PC-3 (cell line): ENCODE results near the gene ZNF407. TPM values are rescaled to one million over a fixed set of nuclear protein-coding genes. Genes with fewer than 3 reads are reported as not detected.

Experiments
- ATAC-seq: fragments of 200-7000 bp; cut with Tn5 transposase; 2 replicates; pipeline ENCODE4 v1.9.1; 2020; ENCODE audit warnings: mild to moderate bottlenecking, moderate library complexity
- BruUV-seq: library from RNA; stranded (reverse); fragments of 400-500 nt; replicated peaks from 2 replicates; lab custom pipeline; 2021; lab: Mats Ljungman, UMichigan
- CTCF ChIA-PET: fragments of 300-600 bp; sonication (Branson Sonifier 250); formaldehyde crosslinking; loops from one replicate; lab custom pipeline; 2022; ENCODE audit warnings: antibody characterized with exemption; lab: Charles Lee
- POLR2A ChIA-PET: fragments of 300-600 bp; sonication (Branson Sonifier 250); formaldehyde crosslinking; loops from one replicate; lab custom pipeline; 2022; ENCODE audit warnings: antibody characterized with exemption; ENCODE audit not compliant: unreplicated experiment; lab: Charles Lee
- DNase-seq: peaks from one replicate; pipeline ENCODE4 v3.0.0-alpha.2; 2015
- H2AFZ ChIP-seq: fragments of 300-600 bp; sonication (generic); 2 replicates; pipeline ENCODE4 v1.6.0; 2016; ENCODE audit warnings: antibody characterized with exemption, low read length
- H3F3A ChIP-seq: fragments of 300-600 bp; sonication (generic); one replicate; pipeline ENCODE4 v1.6.0; 2017; ENCODE audit warnings: antibody characterized with exemption, low read length, control low read depth, mild to moderate bottlenecking; ENCODE audit not compliant: unreplicated experiment
- H3K27ac ChIP-seq: fragments of 300-600 bp; sonication (generic); 2 replicates; pipeline ENCODE4 v1.5.1; 2016; ENCODE audit warnings: mild to moderate bottlenecking, low read length
- H3K27me3 ChIP-seq: fragments of 300-600 bp; sonication (generic); 2 replicates; pipeline ENCODE4 v1.6.1; 2016; ENCODE audit warnings: low read length, mixed read lengths
- H3K36me3 ChIP-seq: fragments of 300-600 bp; sonication (generic); 2 replicates; pipeline ENCODE4 v1.6.1; 2016; ENCODE audit warnings: low read depth, mixed run types, low read length, mixed read lengths
- H3K4me1 ChIP-seq: fragments of 300-600 bp; sonication (generic); 2 replicates; pipeline ENCODE4 v1.5.1; 2016; ENCODE audit warnings: low read length; ENCODE audit not compliant: insufficient read depth
- H3K4me2 ChIP-seq: fragments of 300-600 bp; sonication (generic); 2 replicates; pipeline ENCODE4 v1.6.0; 2016; ENCODE audit warnings: low read length
- H3K4me3 ChIP-seq: fragments of 300-600 bp; sonication (generic); 2 replicates; pipeline ENCODE4 v1.5.1; 2016; ENCODE audit warnings: mild to moderate bottlenecking, low read length, mixed read lengths
- H3K79me2 ChIP-seq: fragments of 300-600 bp; sonication (generic); 2 replicates; pipeline ENCODE4 v1.6.1; 2017; ENCODE audit warnings: low read length, mixed read lengths
- H3K9ac ChIP-seq: fragments of 300-600 bp; sonication (generic); 2 replicates; pipeline ENCODE4 v1.6.0; 2016; ENCODE audit warnings: mild to moderate bottlenecking, low read length
- H3K9me2 ChIP-seq: fragments of 300-600 bp; sonication (generic); replicated peaks from 2 replicates; pipeline ENCODE4 v1.6.1; 2016; ENCODE audit warnings: mixed run types, low read length, mixed read lengths
- H3K9me3 ChIP-seq: fragments of 300-600 bp; sonication (generic); 2 replicates; pipeline ENCODE4 v1.6.1; 2016; ENCODE audit warnings: low read length, mixed read lengths
- H4K20me1 ChIP-seq: fragments of 300-600 bp; sonication (generic); 2 replicates; pipeline ENCODE4 v1.6.1; 2016; ENCODE audit warnings: low read length, mixed read lengths
- EZH2 ChIP-seq: fragments of 300-600 bp; sonication (generic); IDR thresholded peaks from one replicate; pipeline ENCODE4 v1.6.1; 2017; ENCODE audit warnings: antibody characterized with exemption, mild to moderate bottlenecking, low read length; ENCODE audit not compliant: unreplicated experiment
- EZH2phosphoT487 ChIP-seq: fragments of 300-600 bp; sonication (generic); IDR thresholded peaks from 2 replicates; pipeline ENCODE4 v1.6.1; 2018; ENCODE audit warnings: mild to moderate bottlenecking, antibody characterized with exemption, low read length, borderline replicate concordance
- intact Hi-C: fragments of 100-400 bp; cut with micrococcal nuclease; formaldehyde crosslinking; loops from 2 replicates; pipeline ENCODE4 v1.9.0; 2023
- total RNA-seq: library from RNA; depleted of rRNA; stranded (reverse); fragments of >200 nt; gene quantifications from 2 replicates; pipeline ENCODE4 v1.2.3, GENCODE V29; 2014
- TF ChIP-seq, protein P1 (sequence below): fragments of 300-600 bp; sonication (generic); conservative IDR thresholded peaks from 2 replicates; pipeline ENCODE4 v1.5.1; 2017; ENCODE audit warnings: antibody characterized with exemption, low read depth, mild to moderate bottlenecking, low read length

The ZNF407 gene
- total RNA-seq, 1 experiment from 2014 or later = 9.3 TPM

DNA sequence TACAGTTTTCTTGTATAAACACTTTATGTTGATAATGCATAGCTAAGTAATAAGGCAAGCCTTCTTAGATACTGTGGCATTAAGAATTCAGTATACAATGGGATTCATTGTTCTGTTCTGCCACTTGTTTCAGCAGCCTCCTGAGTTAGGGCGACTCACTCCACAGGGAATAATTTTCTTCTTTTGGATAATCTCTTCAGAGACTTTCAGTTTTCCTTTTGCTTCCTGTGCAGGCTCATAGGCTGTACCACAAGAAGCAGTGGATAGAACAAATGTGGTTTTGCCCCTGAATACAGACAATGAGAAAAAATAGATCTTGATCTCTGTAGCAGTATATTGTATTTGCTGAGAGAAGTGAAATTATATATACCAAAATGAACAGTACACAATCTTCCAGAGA is 298.0 kb downstream of the ZNF407 start:
- Histone ChIP-seq H3F3A (peaks cover 8% of the 10 kb centered on the region), H3K9ac (no peak overlapping the region), H3K79me2 (no peaks in the 10 kb centered on the region), H4K20me1 (no peaks in the 10 kb centered on the region), H3K27ac (no peak overlapping the region), H2AFZ (no peak overlapping the region), H3K9me2 (no peaks in the 10 kb centered on the region), H3K27me3 (no peaks in the 10 kb centered on the region), H3K4me2 (no peak overlapping the region), H3K4me3 (no peak overlapping the region), H3K36me3 (no peaks in the 10 kb centered on the region), H3K4me1 (peaks cover 30% of the 10 kb centered on the region), H3K9me3 (no peaks in the 10 kb centered on the region)
- intact Hi-C loops = loop anchor here (1.0 to 5.0 kb wide), 9 partner anchors 68 to 582 kb away; partner anchors contain the start of gene TSHZ1
- DNase-seq = peak; percentile 40
- POLR2A ChIA-PET = interaction anchor here (0.5 kb wide), 1 partner anchor 9 kb away, joined by 4 read pairs; no protein-coding TSS in a partner anchor
- CTCF ChIA-PET = interaction anchor here (0.6 to 1.5 kb wide), 3 partner anchors 146 to 1948 kb away, joined by 3 to 13 read pairs (median 3); no protein-coding TSS in a partner anchor
- ATAC-seq = peak; percentile 58
- TF ChIP-seq EZH2 = no peak
- TF ChIP-seq EZH2phosphoT487 = no peak
- TF ChIP-seq, protein P1, sequence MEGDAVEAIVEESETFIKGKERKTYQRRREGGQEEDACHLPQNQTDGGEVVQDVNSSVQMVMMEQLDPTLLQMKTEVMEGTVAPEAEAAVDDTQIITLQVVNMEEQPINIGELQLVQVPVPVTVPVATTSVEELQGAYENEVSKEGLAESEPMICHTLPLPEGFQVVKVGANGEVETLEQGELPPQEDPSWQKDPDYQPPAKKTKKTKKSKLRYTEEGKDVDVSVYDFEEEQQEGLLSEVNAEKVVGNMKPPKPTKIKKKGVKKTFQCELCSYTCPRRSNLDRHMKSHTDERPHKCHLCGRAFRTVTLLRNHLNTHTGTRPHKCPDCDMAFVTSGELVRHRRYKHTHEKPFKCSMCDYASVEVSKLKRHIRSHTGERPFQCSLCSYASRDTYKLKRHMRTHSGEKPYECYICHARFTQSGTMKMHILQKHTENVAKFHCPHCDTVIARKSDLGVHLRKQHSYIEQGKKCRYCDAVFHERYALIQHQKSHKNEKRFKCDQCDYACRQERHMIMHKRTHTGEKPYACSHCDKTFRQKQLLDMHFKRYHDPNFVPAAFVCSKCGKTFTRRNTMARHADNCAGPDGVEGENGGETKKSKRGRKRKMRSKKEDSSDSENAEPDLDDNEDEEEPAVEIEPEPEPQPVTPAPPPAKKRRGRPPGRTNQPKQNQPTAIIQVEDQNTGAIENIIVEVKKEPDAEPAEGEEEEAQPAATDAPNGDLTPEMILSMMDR = no peak
- no TSS peak for BruUV-seq

- H3K4me3 ChIP-seq = no peak overlapping the region
- DNase-seq (peak; percentile 73), ATAC-seq (peak; percentile 72)
- H3K4me2 ChIP-seq = no peak overlapping the region
- BruUV-seq = no TSS peak
- no peak overlapping the region for H3K9ac ChIP-seq
- no peaks in the 10 kb centered on the region for H3K9me3 ChIP-seq
- H3F3A ChIP-seq = peaks cover 8% of the 10 kb centered on the region
- H3K79me2 ChIP-seq = no peaks in the 10 kb centered on the region
- CTCF ChIA-PET = interaction anchor here (0.6 to 2.8 kb wide), 3 partner anchors 67 to 229 kb away, joined by 3 to 21 read pairs (median 13); no protein-coding TSS in a partner anchor
- TF ChIP-seq, protein P1 = peak; percentile 89
- no peak for TF ChIP-seq EZH2
- TF ChIP-seq EZH2phosphoT487 = no peak
- peaks cover 30% of the 10 kb centered on the region for H3K4me1 ChIP-seq
- intact Hi-C loops = loop anchor here (1.0 to 5.0 kb wide), 9 partner anchors 67 to 581 kb away; partner anchors contain the start of gene TSHZ1
- no peak overlapping the region for H2AFZ ChIP-seq
- H3K9me2 ChIP-seq = no peaks in the 10 kb centered on the region
- no peaks in the 10 kb centered on the region for H3K36me3 ChIP-seq
- POLR2A ChIA-PET = interaction anchor here (0.6 kb wide), 1 partner anchor 24 kb away, joined by 3 read pairs; no protein-coding TSS in a partner anchor
- no peaks in the 10 kb centered on the region for H4K20me1 ChIP-seq
- no peaks in the 10 kb centered on the region for H3K27me3 ChIP-seq
- no peak overlapping the region for H3K27ac ChIP-seq
Observed at GRCh38 chr18:74896390-74896991, 298.8 kb downstream of the ZNF407 start.
